Choroid plexus epithelial cell (primary cell): ENCODE measurements around the gene C3orf85.

Experiments
- DNase-seq: peaks from one replicate; pipeline ENCODE4 v3.0.0-alpha.2; 2010; ENCODE audit warnings: low read depth
- H3K4me3 ChIP-seq: 2 replicates; pipeline ENCODE4 v1.5.1; 2011; ENCODE audit warnings: low read depth, mild to moderate bottlenecking, control low read depth, low read length, moderate library complexity
- TF ChIP-seq, protein P1 (sequence below): conservative IDR thresholded peaks from 2 replicates; pipeline ENCODE4 v1.5.1; 2011; ENCODE audit warnings: low read depth, mild to moderate bottlenecking, control low read depth, inconsistent platforms, low read length, moderate library complexity

Gene C3orf85

DNA sequence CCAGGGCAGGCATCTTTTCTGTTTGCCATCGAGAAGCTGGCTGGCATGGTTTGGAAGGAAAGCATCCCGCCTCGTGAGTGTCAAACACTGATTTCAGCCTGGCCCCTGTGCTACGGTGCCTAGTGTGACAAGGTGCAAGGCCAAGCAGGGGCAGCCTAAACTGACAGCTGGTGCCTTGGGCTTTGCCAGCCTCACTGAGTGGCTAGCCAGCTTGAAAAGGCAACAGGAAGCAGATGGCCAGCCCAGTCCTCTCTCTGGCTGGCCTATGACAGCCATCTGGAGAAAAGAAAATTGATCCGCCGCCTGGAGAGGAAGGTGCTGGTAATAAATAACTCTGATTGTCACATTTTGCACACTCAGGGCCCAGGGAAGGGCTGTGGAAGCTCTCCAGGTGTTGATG is 52.2 kb downstream of the C3orf85 start:
- no peak for DNase-seq
- TF ChIP-seq, protein P1, sequence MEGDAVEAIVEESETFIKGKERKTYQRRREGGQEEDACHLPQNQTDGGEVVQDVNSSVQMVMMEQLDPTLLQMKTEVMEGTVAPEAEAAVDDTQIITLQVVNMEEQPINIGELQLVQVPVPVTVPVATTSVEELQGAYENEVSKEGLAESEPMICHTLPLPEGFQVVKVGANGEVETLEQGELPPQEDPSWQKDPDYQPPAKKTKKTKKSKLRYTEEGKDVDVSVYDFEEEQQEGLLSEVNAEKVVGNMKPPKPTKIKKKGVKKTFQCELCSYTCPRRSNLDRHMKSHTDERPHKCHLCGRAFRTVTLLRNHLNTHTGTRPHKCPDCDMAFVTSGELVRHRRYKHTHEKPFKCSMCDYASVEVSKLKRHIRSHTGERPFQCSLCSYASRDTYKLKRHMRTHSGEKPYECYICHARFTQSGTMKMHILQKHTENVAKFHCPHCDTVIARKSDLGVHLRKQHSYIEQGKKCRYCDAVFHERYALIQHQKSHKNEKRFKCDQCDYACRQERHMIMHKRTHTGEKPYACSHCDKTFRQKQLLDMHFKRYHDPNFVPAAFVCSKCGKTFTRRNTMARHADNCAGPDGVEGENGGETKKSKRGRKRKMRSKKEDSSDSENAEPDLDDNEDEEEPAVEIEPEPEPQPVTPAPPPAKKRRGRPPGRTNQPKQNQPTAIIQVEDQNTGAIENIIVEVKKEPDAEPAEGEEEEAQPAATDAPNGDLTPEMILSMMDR = no peak
- no peak overlapping the region for H3K4me3 ChIP-seq

DNA sequence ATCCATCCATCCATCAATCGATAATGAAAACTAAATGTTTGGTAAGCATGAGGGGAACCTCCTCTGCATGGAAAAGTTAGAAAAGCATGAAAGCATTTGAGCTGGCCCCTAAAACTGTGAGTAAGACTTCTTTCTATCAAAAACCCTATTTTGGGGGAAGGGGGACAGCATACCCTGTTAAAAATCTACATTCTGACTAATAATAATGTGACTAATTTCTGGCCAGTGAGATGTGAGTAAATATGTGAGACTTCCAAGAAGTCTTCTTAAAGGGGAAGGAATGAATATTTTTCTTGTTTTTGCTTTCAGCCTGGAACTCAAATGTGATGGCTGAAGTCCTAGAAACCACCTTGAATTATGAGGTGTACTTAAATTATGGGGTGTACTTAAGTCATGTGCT is 54.9 kb downstream of the C3orf85 start:
- H3K4me3 ChIP-seq = no peak overlapping the region
- TF ChIP-seq, protein P1 = no peak
- DNase-seq = no peak

DNA sequence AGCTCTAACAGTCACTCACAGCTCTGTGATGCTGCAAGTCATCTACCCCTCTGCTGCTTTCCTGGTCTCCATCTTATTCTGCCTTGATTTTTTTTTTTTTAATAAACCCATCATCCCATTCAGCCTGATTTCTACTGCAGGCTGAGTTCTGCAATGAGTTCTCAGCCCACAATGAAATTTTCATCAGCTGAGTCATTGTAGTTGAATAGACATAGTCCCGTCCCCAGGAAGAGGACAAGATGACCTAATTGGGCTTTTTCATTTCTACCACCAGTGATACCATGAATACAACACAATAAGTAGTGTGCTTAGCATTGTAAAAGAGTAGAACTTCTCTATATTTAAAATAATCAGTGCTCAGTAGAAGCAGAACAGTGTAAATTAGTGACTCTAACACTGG is 59.3 kb downstream of the C3orf85 start:
- TF ChIP-seq, protein P1 = no peak
- peak; percentile 34 for DNase-seq
- H3K4me3 ChIP-seq = no peak overlapping the region
